ENCODE measurements around the gene PSMB7.

DNA sequence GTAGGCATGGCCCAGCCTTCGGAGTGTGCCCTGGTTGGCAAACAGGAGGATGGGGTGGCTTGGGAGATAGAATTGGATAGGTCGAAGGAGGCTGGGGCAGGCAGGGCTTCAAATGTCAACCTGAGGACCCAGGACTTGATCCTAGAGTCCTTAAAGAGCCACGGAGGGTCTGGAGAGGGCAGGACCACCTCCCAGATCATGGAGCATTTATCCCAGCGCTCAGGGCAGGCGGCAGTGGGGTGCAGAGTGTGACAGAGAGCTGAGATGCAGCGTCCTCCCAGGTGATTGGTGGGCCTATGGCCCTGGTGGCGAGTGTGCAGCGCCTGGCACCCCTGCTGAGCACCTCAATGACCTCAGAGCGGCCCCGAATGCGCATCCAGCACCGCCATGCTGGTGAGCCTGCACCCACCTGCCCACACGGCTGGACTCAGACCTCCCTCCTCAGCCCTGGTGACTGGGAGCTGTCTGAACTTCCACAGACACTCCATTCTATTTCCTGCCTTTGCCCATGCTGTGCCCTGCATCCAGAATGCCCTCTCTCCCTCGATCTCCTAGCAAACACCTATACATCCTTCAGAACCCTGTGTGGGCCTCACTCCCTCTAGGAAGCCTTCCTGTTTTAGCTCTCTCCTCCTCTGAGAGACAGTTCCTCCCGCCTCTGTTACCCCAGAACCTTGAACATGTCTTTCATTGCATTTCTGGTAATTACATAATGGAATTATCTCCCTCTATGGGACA is 41.3 kb upstream of the PSMB7 start:
- TF ChIP-seq POLR2A (IDR thresholded peaks at IDR 0.05): no peak
- TF ChIP-seq, protein P1, sequence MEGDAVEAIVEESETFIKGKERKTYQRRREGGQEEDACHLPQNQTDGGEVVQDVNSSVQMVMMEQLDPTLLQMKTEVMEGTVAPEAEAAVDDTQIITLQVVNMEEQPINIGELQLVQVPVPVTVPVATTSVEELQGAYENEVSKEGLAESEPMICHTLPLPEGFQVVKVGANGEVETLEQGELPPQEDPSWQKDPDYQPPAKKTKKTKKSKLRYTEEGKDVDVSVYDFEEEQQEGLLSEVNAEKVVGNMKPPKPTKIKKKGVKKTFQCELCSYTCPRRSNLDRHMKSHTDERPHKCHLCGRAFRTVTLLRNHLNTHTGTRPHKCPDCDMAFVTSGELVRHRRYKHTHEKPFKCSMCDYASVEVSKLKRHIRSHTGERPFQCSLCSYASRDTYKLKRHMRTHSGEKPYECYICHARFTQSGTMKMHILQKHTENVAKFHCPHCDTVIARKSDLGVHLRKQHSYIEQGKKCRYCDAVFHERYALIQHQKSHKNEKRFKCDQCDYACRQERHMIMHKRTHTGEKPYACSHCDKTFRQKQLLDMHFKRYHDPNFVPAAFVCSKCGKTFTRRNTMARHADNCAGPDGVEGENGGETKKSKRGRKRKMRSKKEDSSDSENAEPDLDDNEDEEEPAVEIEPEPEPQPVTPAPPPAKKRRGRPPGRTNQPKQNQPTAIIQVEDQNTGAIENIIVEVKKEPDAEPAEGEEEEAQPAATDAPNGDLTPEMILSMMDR (IDR thresholded peaks at IDR 0.05): no peak
